Stimulated activated CD4-positive, alpha-beta T cell treated with anti-CD3 and anti-CD28 coated beads, Interleukin-12 subunit alpha, Interleukin-12 subunit beta, amount 100 ng/mL, for 48 hours (primary cell): ENCODE measurements around the gene FNDC3B.
A peak's percentile ranks its signal among the peaks of the same experiment; 100 is the strongest.

Source experiments
- DNase-seq, 3 donors: peaks; one replicate each; pipeline ENCODE4 v3.0.0-alpha.2; 2020; ENCODE audit warnings: low read depth in 2 of 3, low spot score in 1 of 3

FNDC3B gene

DNA sequence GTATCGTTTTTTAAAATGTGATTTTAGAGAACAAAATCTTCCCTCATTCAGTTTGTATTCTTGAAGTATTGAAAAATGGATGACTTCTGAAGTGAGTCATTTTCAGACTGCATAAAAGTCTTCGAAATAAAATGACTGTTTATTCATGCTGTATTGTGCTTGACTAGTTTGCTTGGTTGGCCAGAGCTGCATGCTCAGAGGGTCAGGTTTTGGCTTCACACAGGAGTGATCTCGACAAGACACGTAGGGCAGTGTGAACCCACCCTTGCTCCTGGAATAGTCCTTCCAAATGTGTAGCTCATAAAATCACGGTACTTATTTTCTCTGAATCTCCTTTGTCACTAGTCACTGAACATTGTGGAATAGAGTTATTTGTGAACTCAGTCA is 73.3 kb downstream of the FNDC3B start:
- no peak for DNase-seq

DNA sequence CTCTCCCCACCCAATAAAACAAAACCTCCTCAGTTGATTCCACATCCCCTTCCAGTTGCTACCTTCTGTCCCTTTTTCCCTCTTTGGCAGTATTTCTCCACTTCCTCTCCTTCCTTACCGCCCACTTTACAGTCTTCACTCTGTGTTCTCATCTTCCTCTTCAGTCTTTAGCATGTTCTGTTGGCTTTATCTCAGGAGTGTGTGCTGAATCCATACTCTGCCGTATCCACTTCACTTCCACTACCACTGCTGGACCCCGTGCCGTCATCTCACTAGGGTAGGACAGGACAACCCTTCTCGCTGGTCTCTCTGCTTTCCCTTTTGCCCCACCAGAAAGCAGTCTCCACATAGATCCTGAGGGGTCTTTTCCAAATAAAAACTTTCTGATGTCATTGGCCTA is 74.3 kb downstream of the FNDC3B start:
- DNase-seq, result no peak

DNA sequence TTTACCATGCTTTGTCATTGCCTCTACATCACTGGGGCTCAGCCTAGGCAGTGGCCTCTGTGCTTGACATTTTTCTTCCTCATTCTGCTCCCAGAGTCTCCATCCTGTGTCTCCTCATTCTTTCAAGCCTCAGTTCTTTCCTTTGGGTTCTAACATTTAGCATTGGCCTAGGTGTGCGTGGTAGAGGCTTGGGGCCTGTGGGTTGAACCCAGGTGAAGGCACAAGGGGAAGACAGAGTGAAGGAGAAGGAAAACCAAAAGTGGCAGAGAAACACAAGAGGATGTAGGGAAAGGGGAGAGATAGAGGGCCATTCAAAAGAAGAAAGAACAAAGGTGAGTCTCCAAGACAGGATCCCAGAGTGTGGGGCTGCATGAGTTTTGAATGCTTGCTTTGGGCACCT is 75.7 kb downstream of the FNDC3B start:
- DNase-seq, result no peak

DNA sequence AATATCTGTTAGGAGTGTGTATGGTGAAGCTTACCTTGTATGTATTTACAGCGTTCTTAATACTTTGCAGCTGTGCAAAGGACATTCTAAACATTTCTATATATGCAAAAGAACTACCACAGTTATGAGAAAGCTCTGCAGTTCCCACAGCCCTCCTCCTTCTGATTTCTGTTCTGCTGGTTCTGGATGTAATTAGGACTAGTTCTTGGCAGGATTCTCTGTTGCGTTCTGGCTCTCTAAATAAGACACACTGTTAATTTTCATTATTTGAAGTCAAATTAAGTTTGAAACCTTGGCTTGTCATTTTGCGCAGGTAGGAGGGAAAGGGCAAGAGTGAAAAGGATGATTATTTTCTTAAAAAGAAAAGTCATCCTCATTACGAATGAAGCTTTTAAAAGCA is 76.4 kb downstream of the FNDC3B start:
- no peak for DNase-seq

DNA sequence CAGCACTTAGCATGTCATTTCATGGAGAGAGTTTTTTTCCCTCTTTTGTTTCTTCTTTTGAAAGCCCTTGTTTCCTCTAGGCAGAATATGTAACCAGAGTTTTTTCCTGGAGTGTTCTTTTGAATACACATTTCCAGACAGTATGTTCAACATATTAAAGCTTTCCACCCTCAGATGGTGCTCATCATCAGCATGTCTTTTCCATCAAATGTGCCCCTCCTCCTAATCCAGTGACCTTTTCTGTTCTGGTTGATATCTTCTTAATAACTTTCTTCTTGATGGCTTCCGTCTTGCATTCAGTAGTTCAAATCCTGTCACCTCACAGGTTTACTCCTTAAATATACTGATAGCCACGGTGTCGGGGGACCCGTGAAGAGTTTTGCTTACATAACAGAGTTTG is 78.6 kb downstream of the FNDC3B start:
- no peak for DNase-seq

DNA sequence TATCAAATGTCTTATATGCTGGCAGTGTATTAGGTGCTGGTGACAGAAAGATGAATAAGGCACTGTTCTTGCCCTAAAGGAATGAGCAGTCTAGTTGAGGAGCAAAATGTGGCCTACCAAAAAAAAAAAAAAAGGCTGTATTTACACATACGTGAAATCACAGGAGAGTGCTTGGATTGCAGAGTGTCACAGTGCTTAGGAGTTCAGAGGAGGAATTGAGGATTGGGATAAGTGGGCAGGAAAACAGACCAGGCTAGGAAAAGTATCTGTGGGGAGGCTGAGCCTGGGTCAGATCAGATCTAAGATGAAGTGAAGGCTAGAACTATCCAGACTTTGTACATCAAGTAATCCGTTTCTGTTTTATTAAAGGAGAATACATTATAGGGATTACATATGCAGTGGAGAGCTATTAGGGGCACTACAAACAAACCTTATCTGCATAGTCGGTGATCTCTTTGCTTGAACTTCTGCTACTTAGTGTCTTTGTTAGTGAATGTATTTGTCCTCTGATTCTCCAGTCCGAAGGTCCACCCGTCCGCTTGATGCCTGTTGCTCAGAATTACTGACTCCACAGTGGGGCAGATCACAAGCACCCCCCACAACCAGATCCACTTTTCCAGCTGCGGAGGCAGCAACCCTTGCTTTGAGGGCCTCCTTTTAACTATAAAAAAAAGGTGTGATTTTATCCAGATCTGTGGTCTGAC is 80.0 kb downstream of the FNDC3B start:
- no peak for DNase-seq

DNA sequence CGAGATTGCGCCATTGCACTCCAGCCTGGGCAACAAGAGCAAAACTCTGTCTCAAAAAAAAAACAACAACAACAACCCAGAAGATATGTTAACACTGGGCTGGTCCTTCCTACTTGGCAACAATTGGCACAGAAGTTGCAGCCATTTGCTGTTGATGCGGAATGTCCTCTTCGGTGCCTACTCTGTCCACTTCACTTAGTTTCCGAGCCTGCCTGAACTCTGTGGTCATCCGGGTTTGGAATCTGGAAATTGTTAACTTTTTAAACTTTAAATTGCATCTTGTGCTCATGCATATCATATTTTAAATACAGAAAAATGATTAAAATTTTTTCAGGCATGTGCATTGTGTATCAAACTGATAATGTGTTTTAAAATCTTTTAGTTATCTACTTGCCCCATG is 81.5 kb downstream of the FNDC3B start:
- DNase-seq, result no peak

DNA sequence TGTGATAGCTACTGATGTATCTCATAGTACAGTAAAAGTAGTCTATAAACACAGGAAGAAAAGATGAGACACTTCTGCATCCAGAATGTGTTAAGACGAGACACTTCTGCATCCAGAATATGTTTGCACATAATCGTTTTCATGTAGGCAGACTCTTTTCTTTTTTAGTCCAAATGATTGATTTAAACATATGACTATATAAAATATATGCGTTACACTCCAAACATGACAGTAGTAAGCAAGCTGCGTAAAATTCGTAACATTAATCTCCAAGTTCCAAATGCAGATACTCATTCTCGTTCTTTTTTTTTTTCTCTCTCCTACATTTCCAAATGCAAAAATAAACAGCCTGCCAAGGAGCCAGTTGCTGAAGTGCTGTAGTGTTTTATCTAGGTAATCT is 82.6 kb downstream of the FNDC3B start:
- DNase-seq, result no peak

DNA sequence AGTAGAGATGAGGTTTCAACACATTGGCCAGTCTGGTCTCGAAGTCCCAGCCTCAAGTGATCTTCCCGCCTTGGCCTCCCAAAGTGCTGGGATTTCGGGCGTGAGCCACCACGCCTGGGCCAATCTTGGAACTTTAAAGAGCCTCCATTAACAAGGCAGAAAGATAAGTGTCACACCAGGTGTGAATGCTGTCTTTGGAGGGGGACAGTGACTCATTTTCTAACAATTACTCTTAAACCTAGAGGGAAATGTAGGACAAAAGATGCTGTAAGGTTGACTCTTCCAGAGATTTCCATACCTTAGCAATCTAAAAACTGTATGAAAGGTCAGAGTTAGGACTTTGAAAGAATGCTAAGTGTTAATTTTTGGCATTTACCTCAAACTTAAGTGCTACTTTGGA is 84.9 kb downstream of the FNDC3B start:
- DNase-seq, result no peak

DNA sequence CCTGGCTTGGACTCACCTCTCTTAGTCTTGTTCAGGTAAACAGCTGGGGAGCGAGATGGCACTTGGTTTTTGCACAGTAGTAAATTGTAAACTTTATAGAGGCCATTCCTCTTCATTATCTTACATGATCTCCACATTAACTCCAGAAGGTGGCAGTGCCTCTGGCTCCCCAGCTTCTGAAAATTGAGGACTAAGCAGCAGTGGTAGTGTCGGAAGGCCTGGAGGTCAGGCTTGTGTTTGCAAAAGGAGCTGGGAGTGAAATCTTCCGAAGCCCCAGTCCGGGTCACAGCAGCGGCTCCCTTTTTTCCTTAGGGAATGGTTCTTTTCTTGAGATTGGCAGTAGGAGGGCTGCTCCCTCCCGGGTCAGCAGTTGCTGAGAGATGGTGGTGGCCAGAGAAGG is 85.7 kb downstream of the FNDC3B start:
- DNase-seq, result no peak

DNA sequence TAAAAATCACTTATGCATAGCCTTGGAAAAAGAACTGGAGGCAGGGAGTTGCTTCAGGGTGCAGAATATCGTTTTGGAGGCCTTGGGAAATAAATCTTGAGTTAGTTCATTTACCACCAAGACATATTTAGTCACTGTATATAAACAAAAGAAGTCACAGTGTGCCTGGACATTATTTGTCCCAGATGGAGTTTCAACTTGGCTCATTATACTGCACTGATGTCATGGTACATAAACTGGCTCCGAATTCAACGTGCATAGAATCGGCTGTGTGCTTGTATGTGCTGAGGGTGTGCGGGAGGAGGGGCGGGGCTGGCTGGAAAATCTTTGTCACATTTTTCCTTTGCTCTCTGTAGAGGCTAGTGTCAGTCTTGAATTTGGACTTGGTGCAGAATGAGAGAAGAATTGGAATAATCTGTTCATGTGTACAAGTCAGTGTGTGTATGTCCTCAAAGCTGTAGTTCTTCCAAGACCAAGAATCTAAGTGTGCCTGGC is 86.6 kb downstream of the FNDC3B start:
- no peak for DNase-seq

DNA sequence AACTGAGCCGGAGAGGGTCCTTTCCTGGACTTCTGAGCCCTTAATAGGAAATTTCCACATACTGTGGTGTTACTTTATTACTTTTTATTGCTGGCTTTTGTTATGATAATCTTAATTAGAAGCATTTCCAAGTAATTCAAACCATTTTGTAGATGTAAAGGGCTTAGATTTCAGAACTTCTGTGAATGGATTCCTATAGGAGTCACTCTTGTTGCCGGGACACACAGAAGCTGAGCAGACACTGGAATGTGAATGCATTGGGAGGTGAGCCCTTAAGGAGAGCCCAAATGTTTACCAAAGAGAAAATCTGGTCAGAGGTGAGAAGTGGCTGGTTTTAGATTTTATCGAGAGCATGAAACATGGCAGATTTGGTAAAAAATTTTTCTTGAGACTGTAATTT is 87.4 kb downstream of the FNDC3B start:
- no peak for DNase-seq

DNA sequence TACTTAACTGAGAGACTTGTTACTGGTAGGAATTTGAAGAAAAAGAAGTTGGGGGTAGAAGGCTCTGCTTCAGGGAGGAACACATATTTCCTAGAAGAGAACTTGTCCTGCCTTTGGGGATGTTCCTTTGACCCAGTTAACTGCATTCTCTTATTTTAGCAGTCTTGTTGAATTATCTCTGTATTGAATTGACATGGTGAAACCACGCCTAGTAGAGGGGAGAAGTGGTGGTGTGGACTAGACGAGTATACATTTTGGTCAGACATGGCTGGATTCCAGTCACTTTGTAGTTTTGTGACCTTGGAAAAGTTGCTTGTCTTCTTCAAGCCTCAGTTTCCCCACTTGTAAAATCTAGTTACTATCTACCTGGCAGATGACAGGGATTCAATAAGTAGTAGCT is 87.8 kb downstream of the FNDC3B start:
- DNase-seq, result no peak

DNA sequence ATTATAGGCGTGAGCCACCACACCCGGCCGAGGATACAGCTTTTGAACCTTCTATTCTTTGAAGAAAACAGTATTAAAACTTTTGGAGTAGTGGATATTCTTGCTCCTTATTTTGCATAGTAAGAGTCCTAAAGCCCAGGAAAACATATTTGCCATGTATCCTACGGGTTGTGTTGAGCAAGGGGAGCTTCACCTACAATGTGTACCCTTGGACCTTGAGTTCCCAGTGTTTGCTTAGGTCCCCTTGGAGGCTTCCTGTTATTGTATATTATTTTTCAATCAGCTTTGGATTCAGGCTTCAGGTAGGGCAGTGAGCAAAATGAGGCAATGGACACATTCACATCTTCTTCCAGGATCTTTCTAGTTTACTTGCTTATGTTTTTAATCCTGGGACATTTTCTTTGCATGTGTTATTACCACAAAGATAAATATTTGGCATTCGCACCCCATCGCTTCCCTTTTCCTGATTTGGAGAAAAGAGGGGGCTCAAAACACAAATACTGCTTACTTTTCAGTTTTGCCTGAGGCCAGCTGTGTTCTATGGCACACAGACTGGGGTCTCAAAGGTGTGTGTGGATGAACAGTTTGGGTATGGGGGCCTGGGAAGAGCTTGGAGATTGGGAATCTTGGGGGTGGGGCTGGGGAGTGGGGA is 88.7 kb downstream of the FNDC3B start:
- DNase-seq, result no peak

DNA sequence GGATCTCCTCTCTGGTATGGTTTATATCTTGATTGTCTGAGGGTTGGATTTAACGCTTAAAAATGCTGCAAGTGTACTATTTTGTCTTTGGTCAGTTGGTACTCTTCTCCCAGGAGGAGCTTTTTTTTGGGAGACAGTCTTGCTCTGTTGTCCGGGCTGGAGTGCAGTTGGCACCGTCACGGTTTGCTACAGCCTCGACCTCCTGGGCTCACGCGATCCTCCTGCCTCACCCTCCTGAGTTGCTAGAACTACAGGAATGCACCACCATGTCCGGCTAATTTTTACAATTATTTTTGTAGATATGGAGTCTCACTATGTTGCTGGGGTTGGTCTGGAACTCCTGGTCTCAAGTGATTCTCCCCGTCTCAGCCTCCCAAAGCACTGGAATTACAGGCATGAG is 89.5 kb downstream of the FNDC3B start:
- DNase-seq, result no peak

DNA sequence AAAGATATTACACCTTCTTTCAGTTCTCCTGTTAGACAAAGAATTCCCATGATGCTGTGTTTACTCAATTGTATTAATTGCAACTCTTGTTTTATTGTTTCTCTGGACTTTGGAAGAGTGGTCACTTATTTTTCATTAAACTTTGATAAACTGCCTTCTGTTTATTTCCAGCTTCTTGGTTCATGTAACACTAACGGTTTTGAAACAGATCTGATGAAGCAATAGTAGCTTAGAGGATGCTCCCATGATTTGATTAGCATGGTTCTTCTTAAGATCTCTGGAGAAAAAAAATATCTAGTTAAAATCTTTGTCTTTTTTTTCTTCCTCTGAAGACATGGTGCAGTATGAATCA is 90.1 kb downstream of the FNDC3B start:
- no peak for DNase-seq

DNA sequence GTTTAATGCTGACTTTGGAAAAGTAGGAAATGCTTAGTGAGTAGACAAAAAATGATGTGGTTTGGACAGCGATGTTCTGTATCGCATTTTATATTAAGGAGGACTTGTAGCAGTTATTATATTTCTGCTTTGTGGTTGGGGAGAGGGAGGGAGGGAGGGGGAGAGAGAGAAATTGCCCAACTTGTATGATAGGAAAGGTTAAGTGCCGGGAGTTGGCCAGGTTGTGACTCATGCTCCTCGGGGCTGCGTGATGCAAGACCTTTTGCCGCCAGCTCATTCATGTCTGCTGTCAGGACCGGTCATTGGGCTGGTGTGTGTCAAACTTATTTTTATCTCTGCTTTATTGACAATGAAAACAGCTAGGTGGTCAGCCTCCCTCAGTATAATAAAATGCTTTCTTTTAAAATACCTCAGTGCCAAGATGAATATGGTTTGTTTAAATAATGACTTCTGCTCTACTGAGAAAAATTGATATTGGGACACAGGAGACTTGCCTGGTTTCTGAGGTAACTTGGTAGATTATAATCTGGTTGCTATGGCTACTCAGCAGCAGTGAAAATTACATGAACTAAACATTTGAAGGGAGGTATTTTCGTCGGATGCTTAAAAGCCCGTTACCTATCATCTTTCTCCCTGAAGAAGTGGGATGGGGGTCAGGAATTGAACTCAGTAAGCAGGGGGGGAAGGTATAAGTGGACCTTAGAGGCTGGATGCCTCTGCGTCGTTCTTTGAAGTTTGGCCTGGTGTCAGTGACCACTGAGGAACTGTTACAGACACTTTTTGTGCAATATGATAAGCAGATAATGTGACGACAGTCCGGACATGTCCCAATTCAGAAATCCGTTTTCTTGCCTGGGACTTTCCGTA is 90.7 kb downstream of the FNDC3B start:
- peak in 1 of 3 donors; percentile 49 for DNase-seq

DNA sequence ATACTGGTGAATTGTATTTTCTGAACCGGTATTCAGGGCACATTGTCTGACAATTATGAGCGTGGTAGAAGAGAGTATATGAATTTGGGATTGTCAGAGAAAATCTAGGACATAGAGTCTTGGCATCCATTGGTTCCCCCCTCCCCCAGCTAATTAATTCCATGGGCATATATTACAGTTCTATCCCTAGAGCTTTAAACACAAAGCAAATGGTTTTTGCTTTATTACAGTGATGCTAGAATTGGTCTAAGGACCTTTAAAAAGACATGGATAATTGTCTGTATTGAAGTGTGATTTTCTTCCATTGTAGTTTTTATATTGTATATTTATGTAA is 91.3 kb downstream of the FNDC3B start:
- no peak for DNase-seq

DNA sequence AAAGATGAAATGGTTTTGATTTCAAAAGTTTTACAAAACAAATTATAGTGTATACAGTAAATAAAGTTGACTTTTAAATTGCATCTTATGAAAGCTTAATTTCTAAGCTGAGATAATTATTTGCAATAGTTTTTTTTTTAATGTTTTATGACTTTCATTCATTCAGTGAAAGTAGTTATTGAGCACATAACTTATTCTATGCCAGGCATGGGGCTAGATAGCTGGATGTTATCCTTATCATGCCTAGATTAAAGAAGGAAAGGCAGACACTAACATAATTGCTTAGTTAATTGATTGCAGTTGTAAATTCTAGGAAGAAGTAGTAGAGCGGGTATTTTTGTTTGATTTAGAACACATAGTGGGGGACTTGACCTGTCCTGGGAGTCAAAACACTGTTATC is 92.4 kb downstream of the FNDC3B start:
- no peak for DNase-seq

DNA sequence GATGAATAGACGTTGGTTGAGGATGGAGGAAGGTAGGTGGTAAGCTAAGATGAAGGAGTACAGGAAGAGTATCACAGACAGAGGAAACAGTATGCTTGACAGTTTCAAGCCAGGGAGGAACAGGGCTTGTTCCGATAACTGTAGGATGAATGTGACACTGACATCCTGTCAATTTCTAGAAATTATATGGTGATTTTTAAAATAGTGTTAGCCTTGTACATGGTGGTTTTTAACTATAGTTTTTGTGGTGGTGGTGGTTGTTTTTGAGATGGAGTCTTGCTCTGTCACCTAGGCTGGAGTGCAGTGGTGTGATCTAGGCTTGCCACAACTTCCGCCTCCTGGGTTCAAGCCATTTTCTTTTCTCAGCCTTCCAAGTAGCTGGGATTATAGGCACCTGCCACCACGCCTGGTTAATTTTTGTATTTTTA is 92.8 kb downstream of the FNDC3B start:
- DNase-seq, result no peak

DNA sequence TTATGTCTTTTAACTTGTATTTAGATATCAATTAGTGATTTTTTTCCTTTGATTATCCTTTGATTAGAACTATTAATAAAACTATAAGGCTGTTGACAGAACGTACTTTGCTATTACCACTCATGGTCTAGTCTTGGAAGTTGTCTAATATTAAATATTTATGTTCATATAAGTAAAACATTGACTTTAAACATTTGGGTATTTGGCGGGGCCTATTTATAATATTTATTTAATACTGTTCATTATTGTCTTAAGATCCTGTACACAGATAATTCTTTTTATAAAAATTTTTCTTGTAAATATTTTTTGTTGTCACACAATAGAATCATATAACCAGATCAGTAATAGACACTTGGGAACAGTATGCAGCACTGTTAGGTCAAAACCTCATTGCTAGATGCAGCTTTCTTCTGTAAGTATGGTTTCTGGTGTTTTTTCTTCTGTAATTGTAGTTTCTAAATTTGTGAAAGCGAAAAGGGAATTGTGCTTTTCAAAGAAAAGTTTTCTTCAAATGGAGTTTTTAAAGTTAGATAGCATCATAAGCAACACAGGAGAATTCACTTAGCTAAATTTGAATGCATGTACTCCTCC is 93.4 kb downstream of the FNDC3B start:
- no peak for DNase-seq

DNA sequence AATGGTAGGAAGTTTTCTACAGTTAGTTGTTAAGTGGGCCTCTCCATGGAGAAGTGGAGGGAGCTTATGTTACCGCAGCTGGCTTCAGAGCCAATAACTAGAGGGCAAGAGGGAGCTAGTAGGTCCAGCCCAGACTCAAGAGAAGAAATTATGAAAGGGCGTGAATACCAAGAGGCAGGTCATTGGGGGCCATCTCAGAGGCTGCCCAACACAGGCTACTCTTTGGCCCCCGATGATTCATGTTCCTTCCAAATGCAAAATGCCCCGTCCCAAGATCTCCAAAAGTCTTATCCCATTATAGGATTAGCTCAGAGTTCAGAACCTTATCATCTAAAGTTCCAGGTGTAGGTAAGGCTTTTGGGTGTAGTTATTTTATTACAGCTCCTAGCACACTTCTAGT is 94.5 kb downstream of the FNDC3B start:
- DNase-seq, result no peak
